T-helper 9 cell (primary cell): ENCODE results near the gene TRIM10.
"Not testable (repeated sequence)": the region's sequence is repeated elsewhere in the genome, so short reads cannot be mapped to it uniquely, and the experiment has no call there.

ENCODE experiments used
- DNase-seq: peaks from one replicate; pipeline ENCODE4 v3.0.0-alpha.2; 2020

Gene TRIM10

GRCh38 chr6:30152910-30153610, 8.0 kb downstream of the TRIM10 start:
- DNase-seq: no peak

GRCh38 chr6:30152016-30152673, 8.9 kb downstream of the TRIM10 start:
- no peak for DNase-seq

DNA sequence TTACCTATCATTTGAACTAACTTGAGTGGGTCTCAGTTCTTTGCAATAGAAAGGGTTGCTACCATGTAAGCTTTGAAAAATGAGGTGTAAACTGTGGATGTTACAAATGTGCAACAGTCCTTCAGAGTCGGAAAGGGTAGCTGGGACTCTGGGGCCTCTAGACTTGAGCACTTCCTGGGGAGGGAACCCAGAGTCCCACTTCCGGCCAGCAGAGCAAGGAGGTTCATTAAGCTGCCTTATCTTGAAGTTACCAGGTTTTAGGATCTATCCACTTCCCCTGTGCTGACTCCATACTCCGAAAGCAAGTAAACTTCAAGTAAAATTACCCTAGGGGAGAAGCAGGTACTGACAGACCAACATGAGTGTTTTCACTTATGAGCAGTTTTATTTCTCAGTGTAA, 9.4 kb downstream of the TRIM10 start:
- no peak for DNase-seq

DNA sequence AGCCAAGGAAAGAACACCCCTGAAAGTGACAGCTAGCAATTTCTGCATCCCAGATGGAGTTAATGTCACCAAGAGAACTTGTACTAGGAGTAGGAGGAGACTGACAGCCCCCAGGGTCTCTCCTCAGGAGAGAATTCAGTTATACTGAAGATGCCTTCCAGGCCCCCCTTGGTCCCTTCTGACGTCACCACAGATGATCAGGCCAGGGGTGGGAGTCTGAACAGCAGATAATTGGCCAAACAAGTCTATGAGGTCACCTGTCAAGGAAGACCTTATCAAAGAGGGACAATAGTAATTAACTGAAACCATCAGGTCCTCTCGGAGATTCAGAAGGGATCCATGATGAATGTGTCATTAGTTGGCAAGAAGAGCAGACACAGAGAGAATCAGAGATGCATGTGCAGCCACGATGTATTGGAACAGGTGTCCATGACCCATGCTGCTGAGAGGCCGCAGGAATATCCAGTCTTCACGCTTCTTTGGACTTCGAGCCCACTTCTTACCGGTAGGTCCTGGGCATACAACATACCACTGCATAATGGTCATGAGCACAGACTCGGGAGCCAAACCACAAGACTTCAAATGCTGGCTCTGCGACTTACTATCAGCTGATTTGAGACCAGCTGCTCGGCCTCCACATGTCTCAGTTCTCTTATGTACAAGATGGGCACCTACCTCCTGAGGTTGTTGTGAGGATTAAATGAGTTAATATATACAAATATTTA, 10.2 kb downstream of the TRIM10 start:
- DNase-seq: no peak

DNA sequence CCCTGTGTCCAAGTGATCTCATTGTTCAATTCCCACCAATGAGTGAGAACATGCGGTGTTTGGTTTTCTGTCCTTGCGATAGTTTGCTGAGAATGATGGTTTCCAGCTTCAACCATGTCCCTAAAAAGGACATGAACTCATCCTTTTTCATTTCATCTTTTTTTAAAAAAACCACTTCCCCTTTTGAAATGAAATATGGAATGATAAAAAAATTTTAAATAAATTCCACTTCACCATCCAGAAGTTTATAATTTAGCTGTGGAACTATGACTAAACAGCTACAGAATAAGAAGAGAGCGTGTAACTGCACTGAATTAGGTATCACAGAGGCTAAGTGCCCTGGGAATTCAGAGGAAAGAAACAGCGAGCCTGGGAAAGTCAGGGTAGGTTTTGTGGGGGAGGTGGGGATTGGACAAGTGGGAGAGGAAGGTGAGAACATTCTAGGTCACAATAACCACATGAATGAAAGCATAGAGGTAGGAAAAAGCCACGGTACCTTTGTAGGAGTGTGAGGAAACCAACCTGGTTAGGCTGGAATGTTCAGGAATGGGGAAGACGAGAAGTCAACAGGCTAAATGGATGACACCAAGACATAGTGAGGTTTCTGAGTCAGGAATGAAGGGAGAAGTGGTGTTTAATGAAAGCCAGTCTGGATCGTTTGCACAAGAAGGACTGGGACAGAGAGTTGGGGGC, 11.0 kb downstream of the TRIM10 start:
- DNase-seq: no peak

DNA sequence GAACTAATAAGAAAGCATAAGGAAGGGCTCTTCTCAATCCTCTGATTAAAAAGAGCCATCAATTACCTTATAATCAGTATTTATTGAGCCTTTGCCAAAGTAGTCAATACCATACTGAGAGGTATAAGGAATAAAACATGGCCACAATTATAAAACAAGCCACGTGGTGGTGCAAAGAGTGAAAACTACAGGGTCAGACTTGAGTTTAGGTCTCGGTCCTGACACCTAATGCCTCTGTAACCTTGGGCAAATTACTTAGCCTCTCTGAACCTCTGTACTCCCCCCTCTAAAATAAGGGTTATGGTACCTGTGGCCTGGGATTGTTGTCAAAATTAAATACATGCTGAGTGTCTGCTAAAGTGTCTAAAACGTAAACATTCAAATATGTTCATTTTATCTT, 11.8 kb downstream of the TRIM10 start:
- DNase-seq: no peak

GRCh38 chr6:30147096-30147495, 13.9 kb downstream of the TRIM10 start:
- DNase-seq: no peak

GRCh38 chr6:30145818-30146217, 15.2 kb downstream of the TRIM10 start:
- DNase-seq: no peak

- DNase-seq: no peak
Observed at GRCh38 chr6:30144811-30145210, 16.2 kb downstream of the TRIM10 start.

- no peak for DNase-seq
Observed at GRCh38 chr6:30143780-30144179, 17.2 kb downstream of the TRIM10 start.

GRCh38 chr6:30142665-30143064, 18.3 kb downstream of the TRIM10 start:
- no peak for DNase-seq

DNA sequence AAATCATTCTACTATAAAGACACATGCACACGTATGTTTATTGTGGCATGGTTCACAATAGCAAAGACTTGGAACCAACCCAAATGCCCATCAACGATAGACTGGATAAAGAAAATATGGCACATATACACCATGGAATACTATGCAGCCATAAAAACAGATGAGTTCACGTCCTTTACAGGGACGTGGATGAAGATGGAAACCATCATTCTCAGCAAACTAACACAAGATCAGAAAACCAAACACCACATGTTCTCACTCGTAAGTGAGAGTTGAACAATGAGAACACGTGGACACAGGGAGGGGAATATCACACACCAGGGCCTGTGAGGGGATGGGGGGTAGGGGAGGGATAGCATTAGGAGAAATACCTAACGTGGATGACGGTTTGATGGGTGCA, 20.8 kb downstream of the TRIM10 start:
- not testable (repeated sequence) for DNase-seq

DNA sequence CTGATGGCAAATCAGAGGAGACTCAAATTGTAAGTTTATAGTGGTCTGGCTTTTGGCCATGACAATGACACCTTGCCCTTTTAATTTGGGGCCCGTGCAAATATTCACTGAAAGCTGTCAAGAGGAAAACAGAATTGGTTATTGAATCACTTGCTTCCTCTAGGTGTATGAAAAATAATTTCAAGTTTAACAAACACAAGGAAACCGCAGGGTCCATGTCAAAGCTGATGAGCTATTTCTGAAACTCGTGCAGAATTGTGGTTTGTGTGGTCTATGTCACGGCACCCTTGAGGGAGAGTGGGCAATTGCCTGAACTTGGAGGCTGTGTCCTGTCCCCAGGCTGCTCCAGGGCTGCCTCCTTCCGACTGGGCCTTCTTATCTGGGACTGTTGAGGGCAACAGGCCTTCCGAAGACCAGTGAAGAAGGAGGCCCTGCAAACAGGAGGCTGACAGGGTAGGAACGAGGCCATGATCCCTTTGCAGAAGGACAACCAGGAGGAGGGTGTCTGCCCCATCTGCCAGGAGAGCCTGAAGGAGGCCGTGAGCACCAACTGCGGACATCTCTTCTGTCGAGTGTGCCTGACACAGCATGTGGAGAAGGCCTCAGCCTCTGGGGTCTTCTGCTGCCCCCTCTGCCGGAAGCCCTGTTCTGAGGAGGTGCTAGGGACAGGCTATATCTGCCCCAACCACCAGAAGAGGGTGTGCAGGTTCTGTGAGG, 24.3 kb downstream of the TRIM10 start:
- no peak for DNase-seq

DNA sequence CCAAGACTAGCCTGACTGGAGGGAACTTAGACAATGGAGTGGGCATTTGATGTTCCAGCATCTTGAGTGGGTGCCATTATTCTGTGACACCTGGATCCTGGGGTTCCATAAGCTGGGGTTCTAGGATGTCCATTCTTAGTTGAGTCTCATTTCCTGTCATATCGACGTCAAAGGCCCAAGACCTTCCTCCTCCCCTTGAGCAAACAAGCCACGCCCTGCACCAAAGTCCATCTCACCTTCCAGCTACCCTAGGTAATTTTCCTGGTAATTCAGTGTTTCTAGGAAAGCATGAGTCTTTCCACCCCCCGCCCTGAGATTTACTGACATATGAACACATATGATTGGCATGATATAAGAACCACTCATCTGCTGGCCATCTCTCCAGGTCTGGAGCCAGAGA, 25.3 kb downstream of the TRIM10 start, which contains the start of gene TRIM40:
TSS of gene TRIM40 (plus strand) at position 384 of the 400 bp plus-strand sequence. CDS start 897 bp downstream, outside the sequence.
- DNase-seq: no peak

GRCh38 chr6:30135147-30135546, 25.9 kb downstream of the TRIM10 start:
- no peak for DNase-seq

DNA sequence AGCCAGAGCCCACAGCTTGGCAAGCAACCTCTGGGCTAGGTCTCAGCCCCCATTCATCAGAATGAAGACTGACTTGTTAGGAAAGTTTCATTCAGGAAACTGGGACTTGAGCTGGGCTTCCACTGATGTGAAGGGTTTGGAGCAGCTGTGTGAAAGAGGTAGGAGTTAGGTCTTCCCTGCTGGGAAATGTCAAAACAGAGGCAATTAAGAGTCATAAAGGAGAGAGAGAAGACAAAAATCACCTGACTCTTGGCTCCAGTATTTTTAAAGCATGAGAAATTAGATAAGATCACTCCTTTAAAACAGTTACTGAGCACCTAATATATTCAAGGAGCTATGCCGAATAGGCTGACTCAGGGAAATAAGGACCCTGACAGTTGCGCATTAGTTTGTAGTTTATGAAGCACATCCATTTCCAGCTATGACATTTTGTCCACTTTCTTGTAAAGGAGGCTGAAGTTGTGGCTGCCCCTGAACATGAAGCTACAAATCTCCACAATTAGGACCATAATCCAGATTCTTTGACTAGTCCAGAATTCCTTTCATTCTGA, 29.0 kb downstream of the TRIM10 start:
- no peak for DNase-seq

GRCh38 chr6:30130887-30131862, 29.8 kb downstream of the TRIM10 start:
- peak; percentile 39 for DNase-seq

DNA sequence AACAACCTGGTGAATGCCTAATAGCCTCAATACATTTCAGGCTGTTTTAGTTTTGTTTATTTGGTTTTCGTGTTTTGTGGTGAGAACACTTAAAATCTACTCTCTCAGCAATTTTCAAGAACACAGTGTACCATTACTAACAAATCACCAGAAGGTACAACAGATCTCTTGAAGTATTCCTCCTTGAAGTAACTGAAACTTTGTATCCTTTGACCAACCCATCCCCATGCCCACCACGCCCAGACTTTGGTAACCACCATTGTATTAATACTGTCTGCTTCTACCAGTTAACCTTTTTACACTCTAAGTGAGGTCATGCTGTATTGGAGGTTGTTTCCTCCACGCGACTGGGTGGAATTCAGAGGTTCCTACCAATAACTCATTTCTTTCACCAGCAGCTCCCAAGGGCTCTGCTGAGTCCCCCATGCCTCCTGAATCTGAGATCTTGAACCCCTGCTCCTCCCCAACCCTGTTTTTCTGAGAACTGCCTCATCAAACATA, 30.8 kb downstream of the TRIM10 start:
- DNase-seq: no peak

DNA sequence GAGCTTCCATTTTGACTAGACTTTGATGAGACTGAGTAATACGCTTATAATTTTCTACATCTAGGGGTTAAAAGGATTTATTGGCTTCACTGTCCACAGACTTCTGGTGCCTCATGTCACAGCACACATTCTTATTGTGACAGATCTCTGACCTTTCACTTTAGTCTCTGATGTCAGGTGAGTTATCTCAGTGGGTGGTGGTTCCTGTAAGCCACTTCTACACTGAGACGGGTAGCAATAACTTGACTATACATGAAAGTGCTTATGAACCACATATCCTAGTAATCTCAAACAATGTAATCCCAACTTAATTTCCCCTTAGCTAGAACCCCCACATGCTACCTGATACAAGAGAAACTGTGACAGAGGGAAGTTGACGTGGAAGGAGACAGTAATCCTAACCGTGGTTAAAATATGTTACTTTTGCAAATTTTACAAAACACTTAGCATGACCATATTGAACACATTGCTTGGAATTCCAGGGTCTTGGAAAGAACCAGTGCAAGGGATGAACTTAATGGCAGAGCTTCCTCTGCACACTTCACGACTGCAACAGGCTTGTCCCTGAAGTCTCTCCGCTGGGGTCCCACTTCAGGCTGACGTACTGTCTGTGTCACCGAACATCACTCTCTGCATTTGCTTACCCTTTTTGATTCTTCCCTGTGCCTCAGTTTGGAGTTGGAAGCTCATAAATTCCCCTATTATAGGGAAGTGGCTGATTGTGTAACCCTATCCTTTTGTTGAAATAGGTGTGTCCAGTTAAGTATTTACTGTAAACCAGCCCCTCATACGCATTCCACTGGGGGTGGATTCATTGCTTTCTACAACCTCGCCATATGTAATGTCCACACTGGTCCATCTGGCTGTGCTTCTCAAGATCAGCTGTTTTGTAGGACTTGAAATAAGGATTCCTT, 31.5 kb downstream of the TRIM10 start:
- DNase-seq: no peak
